Loucy (cell line): ENCODE measurements around the gene GRAMD2A.

Source experiments
- H2AFZ ChIP-seq: fragments of 200-600 bp; sonication (generic); 2 replicates; pipeline ENCODE4 v1.6.0; 2016; ENCODE audit warnings: antibody characterized with exemption, mild to moderate bottlenecking, low read length, moderate library complexity
- H3F3A ChIP-seq: fragments of 200-600 bp; 2 replicates; pipeline ENCODE4 v1.6.0; 2016; ENCODE audit warnings: antibody characterized with exemption, low read depth, mild to moderate bottlenecking
- H3K27me3 ChIP-seq: fragments of 200-600 bp; sonication (generic); 2 replicates; pipeline ENCODE4 v1.6.1; 2014; ENCODE audit warnings: low read length, mild to moderate bottlenecking; ENCODE audit not compliant: insufficient read depth, poor library complexity, severe bottlenecking
- H3K36me3 ChIP-seq: fragments of 200-600 bp; sonication (generic); 2 replicates; pipeline ENCODE4 v1.6.1; 2016; ENCODE audit warnings: low read length; ENCODE audit not compliant: insufficient read depth
- H3K4me1 ChIP-seq: fragments of 200-600 bp; sonication (generic); 2 replicates; pipeline ENCODE4 v1.5.1; 2014; ENCODE audit warnings: low read length, mild to moderate bottlenecking; ENCODE audit not compliant: insufficient read depth, poor library complexity, severe bottlenecking
- H3K4me2 ChIP-seq: fragments of 200-600 bp; sonication (generic); 2 replicates; pipeline ENCODE4 v1.6.0; 2014; ENCODE audit warnings: antibody characterized with exemption, low read length, low read depth, mild to moderate bottlenecking; ENCODE audit not compliant: poor library complexity, severe bottlenecking
- H3K4me3 ChIP-seq: fragments of 200-600 bp; sonication (generic); 2 replicates; pipeline ENCODE4 v1.5.1; 2014; ENCODE audit warnings: low read length, mild to moderate bottlenecking, mixed read lengths; ENCODE audit not compliant: poor library complexity, severe bottlenecking
- H3K79me2 ChIP-seq: fragments of 200-600 bp; sonication (generic); 2 replicates; pipeline ENCODE4 v1.6.1; 2014; ENCODE audit warnings: low read length; ENCODE audit not compliant: insufficient read depth
- H3K9ac ChIP-seq: fragments of 200-600 bp; sonication (generic); 2 replicates; pipeline ENCODE4 v1.6.0; 2014; ENCODE audit warnings: mild to moderate bottlenecking, low read depth, low read length, moderate library complexity; ENCODE audit not compliant: poor library complexity, severe bottlenecking
- H3K9me2 ChIP-seq: fragments of 200-600 bp; sonication (generic); replicated peaks from 2 replicates; pipeline ENCODE4 v1.6.1; 2016; ENCODE audit warnings: low read depth, low read length, mixed read lengths
- H3K9me3 ChIP-seq: fragments of 200-600 bp; sonication (generic); 2 replicates; pipeline ENCODE4 v1.6.1; 2014; ENCODE audit warnings: mild to moderate bottlenecking, antibody characterized with exemption, low read length, low read depth; ENCODE audit not compliant: insufficient read depth
- H4K20me1 ChIP-seq: fragments of 200-600 bp; sonication (generic); 2 replicates; pipeline ENCODE4 v1.6.0; 2014; ENCODE audit warnings: antibody characterized with exemption, low read length, mild to moderate bottlenecking; ENCODE audit not compliant: insufficient read depth, poor library complexity, severe bottlenecking
- EZH2phosphoT487 ChIP-seq: fragments of 200-600 bp; IDR thresholded peaks from 2 replicates; pipeline ENCODE4 v1.6.1; 2018; ENCODE audit warnings: antibody characterized with exemption, mild to moderate bottlenecking, moderate library complexity, borderline replicate concordance
- TF ChIP-seq, protein P1 (sequence below): fragments of 200-600 bp; sonication (generic); conservative IDR thresholded peaks from 2 replicates; pipeline ENCODE4 v1.5.1; 2014; ENCODE audit warnings: mild to moderate bottlenecking, antibody characterized with exemption, low read length

GRAMD2A gene

DNA sequence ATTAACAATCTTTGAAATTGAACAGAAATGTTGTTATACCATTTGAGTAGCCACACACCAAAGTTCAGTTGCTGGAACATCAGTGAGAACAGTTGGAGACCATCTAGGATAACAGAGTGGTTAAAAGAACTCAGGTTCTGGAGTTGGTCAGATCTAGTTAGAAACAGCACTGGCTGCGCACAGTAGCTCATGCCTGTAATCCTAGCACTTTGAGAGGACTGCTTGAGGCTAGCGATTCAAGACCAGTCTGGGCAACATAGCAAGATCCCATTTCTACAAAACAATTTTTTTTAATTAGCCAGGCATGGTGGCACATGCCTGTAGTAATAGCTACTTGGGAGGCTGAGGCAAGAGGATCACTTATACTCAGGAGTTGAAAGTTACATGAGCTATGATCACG lies 41.0 kb upstream of the GRAMD2A start:
- Histone ChIP-seq H2AFZ (no peak overlapping the region), H3K9me2 (no peaks in the 10 kb centered on the region), H4K20me1 (no peaks in the 10 kb centered on the region), H3K36me3 (peaks cover 22% of the 10 kb centered on the region; the same call in 1 of the 2 replicates), H3K9ac (no peak overlapping the region), H3K27me3 (no peaks in the 10 kb centered on the region), H3F3A (no peaks in the 10 kb centered on the region; the same call in 1 of the 2 replicates), H3K4me2 (no peak overlapping the region), H3K79me2 (0 out of 2 replicates have a peak, but pooled peaks cover 4% of the 10 kb centered on the region), H3K4me3 (no peak overlapping the region), H3K9me3 (no peaks in the 10 kb centered on the region), H3K4me1 (peaks cover 22% of the 10 kb centered on the region)
- TF ChIP-seq EZH2phosphoT487: no peak
- TF ChIP-seq, protein P1, sequence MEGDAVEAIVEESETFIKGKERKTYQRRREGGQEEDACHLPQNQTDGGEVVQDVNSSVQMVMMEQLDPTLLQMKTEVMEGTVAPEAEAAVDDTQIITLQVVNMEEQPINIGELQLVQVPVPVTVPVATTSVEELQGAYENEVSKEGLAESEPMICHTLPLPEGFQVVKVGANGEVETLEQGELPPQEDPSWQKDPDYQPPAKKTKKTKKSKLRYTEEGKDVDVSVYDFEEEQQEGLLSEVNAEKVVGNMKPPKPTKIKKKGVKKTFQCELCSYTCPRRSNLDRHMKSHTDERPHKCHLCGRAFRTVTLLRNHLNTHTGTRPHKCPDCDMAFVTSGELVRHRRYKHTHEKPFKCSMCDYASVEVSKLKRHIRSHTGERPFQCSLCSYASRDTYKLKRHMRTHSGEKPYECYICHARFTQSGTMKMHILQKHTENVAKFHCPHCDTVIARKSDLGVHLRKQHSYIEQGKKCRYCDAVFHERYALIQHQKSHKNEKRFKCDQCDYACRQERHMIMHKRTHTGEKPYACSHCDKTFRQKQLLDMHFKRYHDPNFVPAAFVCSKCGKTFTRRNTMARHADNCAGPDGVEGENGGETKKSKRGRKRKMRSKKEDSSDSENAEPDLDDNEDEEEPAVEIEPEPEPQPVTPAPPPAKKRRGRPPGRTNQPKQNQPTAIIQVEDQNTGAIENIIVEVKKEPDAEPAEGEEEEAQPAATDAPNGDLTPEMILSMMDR: no peak

DNA sequence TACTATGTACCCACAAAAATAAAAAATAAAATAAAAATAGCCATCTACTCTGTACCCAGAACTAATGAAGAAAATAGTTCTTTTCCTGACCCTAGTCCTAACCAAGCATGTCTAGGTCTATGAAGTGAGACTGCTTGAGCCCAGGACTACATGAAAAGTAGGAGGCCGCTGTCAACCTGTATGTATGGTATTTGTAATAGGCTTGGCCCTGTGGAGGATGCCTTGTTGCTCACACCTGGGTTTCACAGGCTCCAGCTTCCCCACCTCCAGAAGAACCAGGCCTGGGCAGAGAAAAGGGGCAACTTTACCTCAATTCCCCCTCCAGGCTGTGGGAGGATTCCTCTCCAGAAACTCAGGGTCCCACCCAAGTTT lies 40.3 kb upstream of the GRAMD2A start:
- H3K9ac ChIP-seq: no peak overlapping the region
- H3F3A ChIP-seq: no peaks in the 10 kb centered on the region; the same call in 1 of the 2 replicates
- TF ChIP-seq, protein P1: no peak
- no peak for TF ChIP-seq EZH2phosphoT487
- no peaks in the 10 kb centered on the region for H3K9me2 ChIP-seq
- no peak overlapping the region for H2AFZ ChIP-seq
- H3K9me3 ChIP-seq: no peaks in the 10 kb centered on the region
- H3K4me2 ChIP-seq: peak overlapping the region; percentile 81
- H3K27me3 ChIP-seq: no peaks in the 10 kb centered on the region
- peaks cover 22% of the 10 kb centered on the region for H3K4me1 ChIP-seq
- no peaks in the 10 kb centered on the region for H4K20me1 ChIP-seq
- H3K36me3 ChIP-seq: peaks cover 20% of the 10 kb centered on the region; the same call in 1 of the 2 replicates
- 0 out of 2 replicates have a peak, but pooled peaks cover 4% of the 10 kb centered on the region for H3K79me2 ChIP-seq
- H3K4me3 ChIP-seq: peak overlapping the region; percentile 63

DNA sequence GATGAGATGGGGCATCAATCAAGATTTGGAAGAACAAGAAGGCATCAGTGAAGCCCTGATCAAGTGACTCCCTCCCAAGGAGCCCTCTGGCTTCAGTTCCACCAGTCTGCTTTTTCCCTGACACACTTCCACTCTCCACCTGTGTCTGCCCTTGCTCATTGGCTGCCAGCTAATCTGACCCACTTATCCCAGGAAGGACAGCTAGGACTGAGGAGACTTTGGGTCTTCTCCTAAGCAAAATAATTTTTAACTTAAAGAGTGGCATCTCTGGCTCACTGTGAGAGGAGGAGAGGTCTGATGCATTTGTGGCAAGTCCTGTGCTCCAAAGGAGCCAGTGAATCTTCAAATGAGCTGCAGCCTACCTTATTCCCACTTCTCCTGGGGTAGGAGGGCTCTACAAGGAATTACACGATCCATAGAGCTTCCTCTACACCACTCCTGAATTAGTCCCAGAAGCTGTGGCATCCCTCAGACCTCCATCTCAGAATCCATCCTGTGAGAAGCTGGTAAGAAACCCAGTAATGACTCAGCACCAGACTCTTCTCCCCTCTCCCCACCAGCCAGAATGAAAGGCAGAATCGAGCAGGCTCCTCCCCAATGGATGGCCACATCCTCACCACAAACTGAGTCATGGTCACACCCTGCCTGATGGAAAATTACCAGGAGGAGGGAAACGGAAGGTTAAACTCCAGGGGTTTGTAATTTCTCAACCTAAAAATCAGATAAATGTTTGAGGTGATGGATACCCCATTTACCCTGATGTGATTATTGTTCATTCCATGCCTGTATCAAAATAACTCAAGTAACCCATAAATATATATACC lies 39.7 kb upstream of the GRAMD2A start:
- H3K9me2 ChIP-seq: no peaks in the 10 kb centered on the region
- peak overlapping the region; percentile 63 for H3K4me3 ChIP-seq
- TF ChIP-seq, protein P1: no peak
- 0 out of 2 replicates have a peak, but pooled peaks cover 4% of the 10 kb centered on the region for H3K79me2 ChIP-seq
- no peaks in the 10 kb centered on the region for H3K9me3 ChIP-seq
- peak overlapping the region; percentile 60 for H3K9ac ChIP-seq
- H2AFZ ChIP-seq: no peak overlapping the region
- peak overlapping the region; percentile 81 for H3K4me2 ChIP-seq
- peaks cover 14% of the 10 kb centered on the region; the same call in 1 of the 2 replicates for H3K36me3 ChIP-seq
- peaks cover 1% of the 10 kb centered on the region; the same call in 1 of the 2 replicates for H3F3A ChIP-seq
- H4K20me1 ChIP-seq: peaks cover 3% of the 10 kb centered on the region
- peaks cover 27% of the 10 kb centered on the region for H3K4me1 ChIP-seq
- no peaks in the 10 kb centered on the region for H3K27me3 ChIP-seq
